ENCODE measurements around the gene PTH2R.
"Not testable (repeated sequence)": the region's sequence is repeated elsewhere in the genome, so short reads cannot be mapped to it uniquely, and the experiment has no call there.

PTH2R gene

GRCh38 chr2:208488686-208489564, 82.3 kb downstream of the PTH2R start:
- no peak for DNase-seq

- no peak for DNase-seq
Observed at GRCh38 chr2:208489687-208490086, 83.1 kb downstream of the PTH2R start.

- DNase-seq, result no peak
Observed at GRCh38 chr2:208490492-208490891, 83.9 kb downstream of the PTH2R start.

DNA sequence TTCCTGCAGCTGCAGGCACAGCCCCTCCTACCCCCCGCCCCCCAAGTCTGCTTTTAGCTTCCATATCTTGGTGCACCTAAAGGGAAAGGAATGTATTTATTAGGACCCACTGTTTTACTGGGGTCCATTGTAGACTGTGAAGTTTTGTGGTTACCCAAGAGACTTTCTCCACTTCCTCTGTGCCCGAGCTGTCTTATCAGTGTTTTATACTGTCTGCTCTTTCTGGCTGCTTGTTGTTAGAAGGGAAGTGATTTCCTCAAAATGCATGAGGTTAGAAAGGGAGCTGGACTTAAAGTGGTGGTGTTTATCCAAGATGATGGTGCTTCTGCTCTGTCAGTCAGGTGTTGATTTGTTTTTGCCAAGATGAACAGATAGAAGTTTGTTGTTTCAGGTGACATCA, 85.0 kb downstream of the PTH2R start:
- DNase-seq, result no peak

- DNase-seq, result no peak
Observed at GRCh38 chr2:208492069-208492468, 85.5 kb downstream of the PTH2R start.

GRCh38 chr2:208493186-208493585, 86.6 kb downstream of the PTH2R start:
- DNase-seq, result no peak

GRCh38 chr2:208496129-208496528, 89.5 kb downstream of the PTH2R start:
- DNase-seq, result no peak

- no peak for DNase-seq
Observed at GRCh38 chr2:208501206-208501605, 94.6 kb downstream of the PTH2R start.

DNA sequence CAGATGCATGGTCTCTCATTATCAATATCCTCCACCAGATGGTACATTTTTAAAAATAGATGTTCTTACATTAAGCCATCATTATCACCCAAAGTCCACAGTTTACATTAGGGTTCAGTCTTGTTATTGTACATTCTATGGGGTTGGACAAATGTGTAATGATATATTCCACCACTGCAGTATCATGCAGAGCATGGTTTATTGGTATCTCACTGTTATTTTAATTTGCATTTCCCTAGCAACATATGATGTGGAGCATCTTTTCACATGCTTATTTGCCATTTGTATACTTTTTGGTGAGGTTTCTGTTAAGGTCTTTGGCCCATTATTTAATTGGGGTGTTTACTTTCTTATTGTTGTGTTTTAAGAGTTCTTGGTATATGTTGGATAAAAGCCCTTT, 95.7 kb downstream of the PTH2R start:
- DNase-seq, result no peak

DNA sequence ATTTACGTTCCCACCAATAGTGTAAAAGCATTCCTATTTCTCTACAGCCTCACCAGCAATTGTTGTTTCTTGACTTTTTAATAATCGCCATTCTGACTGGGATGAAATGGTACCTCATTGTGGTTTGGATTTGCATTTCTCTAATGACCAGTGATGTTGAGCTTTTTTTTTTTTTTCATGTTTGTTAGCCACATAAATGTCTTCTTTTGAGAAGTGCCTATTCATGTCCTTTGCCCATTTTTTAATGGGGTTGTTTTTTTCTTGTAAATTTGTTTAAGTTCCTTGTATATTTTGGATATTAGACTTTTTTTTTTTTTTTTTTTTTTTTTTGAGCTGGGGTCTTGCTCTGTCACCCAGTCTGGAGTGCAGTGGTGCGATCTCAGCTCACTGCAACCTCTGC, 98.8 kb downstream of the PTH2R start:
- DNase-seq, result not testable (repeated sequence)

DNA sequence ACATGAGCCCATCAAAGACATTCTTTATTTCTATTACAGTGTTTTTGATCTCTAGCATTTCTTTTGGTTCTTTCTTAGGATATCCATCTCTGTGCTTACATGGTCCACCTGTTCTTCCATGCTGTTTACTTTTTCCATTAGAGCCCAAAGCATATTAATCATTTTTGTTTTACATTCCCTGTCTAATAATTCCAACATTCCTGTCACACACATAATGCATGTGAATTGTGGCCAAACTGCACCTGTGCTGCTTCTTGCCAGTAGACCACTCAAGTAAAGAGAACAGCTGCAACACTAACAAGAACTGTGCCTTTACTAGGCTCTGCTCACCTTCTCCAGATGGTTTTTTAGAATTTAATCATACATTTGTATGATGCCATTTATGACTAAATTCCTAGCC, 103.0 kb downstream of the PTH2R start:
- DNase-seq, result no peak

- no peak for DNase-seq
Observed at GRCh38 chr2:208511016-208511415, 104.4 kb downstream of the PTH2R start.

DNA sequence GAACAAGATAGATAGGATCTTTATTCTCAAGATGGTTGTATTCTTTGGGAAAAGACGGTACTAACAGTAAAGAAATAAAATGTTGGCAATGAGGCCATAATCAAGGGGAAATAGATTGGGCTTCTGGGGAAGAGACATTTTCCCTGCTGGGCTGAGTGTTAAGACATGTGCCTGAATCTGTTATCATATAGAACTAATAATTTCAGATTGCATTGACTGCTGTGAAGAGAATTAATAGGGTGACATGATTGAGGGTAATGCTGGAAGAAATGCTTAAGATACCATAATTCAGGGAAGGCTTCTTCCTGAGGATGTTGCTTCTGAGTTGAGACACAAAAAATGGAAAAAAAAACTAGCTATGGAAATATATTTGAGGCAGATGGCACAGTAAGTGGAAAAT, 105.0 kb downstream of the PTH2R start:
- no peak for DNase-seq

DNA sequence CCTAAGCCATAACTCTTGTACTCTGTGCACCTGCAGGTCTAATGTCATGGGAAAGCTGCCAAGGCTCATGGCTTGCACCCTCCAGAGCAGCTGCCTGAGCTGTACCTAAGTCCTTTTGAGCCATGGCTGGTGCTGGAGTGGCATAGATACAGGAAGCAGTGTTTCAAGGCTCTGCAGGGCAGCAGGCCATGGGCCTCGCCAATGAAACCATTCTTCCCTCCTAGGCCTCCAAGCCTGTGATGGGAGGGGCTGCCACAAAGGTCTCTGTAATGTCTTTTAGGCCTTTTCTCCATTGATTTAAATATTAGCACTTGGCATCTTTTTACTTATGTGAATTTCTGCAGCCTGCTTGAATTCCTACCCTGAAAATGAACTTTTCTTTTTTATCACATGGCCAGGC, 108.5 kb downstream of the PTH2R start:
- DNase-seq, result no peak

- not testable (repeated sequence) for DNase-seq
Observed at GRCh38 chr2:208523069-208523468, 116.5 kb downstream of the PTH2R start.

- not testable (repeated sequence) for DNase-seq
Observed at GRCh38 chr2:208525165-208525564, 118.6 kb downstream of the PTH2R start.

- DNase-seq, result no peak
Observed at GRCh38 chr2:208529796-208530195, 123.2 kb downstream of the PTH2R start.

DNA sequence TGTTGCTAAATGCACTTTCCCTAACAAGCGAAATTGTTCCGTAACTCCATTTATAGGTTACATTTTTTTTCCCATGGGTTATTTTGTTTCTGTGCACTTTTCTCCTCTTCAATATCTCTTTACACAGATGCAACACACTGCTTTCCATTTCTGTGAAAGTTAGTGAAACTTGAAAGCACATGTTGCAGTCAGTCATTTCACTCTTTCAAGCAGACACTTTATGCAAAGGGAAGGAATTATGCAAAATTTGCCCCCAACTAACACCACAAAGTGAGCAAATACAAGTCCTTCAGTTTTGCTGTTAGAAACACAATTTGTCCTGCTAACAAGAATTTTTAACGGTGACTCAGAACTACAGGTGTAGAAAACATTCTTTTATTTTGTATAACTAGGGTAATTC, 124.8 kb downstream of the PTH2R start:
- DNase-seq, result no peak

DNA sequence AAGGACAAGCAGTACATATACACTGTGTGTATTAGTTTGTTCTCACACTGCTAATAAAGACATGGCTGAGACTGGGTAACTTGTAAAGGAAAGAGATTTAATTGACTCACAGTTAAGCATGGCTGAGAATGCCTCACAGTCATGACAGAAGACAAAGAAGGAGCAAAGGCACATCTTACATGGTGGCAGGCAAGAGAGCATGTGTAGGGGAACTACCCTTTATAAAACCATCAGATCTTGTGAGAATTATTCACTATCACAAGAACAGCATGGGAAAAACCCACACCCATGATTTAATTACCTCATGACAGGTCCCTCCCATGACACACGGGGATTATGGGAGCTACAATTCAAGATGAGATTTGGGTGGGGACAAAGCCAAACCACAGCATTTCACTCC, 129.0 kb downstream of the PTH2R start:
- not testable (repeated sequence) for DNase-seq

GRCh38 chr2:208541461-208541988, 134.9 kb downstream of the PTH2R start:
- DNase-seq, result no peak

DNA sequence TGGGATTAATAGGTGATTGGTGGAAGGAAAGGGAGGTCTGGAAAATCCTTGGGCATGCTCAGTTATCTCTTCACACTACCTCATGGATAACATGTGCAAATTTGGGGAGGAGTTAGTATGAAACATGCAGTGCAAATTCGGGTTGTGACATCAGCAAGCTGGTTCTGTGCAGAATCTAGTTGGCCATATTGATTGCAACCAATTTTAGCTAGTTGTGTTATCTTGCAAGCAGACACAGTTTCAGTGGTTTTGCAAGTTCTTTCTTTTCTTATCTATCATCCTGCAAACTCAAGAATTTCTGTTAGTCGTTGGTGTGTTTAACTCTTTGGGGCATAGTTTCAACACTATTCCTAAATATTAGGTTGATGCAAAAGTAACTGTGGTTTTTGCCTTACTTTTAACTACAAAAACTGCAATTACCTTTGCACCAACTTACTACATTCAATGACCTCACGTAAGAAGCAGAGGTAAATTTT, 135.4 kb downstream of the PTH2R start:
- DNase-seq, result no peak

GRCh38 chr2:208542465-208543041, 136.0 kb downstream of the PTH2R start:
- no peak for DNase-seq
